Gastroesophageal sphincter (tissue), 3 donors: ENCODE data around the gene PDE4C.

Source experiments
- POLR2A ChIP-seq, 2 donors: fragments of 450-650 bp; IDR thresholded peaks; one replicate each; pipeline ENCODE4 v1.6.1; 2017; ENCODE audit warnings: antibody characterized with exemption in 2 of 2, mild to moderate bottlenecking in 2 of 2, moderate library complexity in 1 of 2
- TF ChIP-seq, protein P1 (sequence below), 4 experiments: fragments of 200-600 bp in 2 of 4; fragments of 450-650 bp in 2 of 4; sonication (generic) in 1 of 4; IDR thresholded peaks; one replicate each; pipeline ENCODE4 v1.5.1; 2017 to 2019; ENCODE audit warnings: antibody characterized with exemption in 4 of 4, mild to moderate bottlenecking in 2 of 4, moderate library complexity in 2 of 4

DNA sequence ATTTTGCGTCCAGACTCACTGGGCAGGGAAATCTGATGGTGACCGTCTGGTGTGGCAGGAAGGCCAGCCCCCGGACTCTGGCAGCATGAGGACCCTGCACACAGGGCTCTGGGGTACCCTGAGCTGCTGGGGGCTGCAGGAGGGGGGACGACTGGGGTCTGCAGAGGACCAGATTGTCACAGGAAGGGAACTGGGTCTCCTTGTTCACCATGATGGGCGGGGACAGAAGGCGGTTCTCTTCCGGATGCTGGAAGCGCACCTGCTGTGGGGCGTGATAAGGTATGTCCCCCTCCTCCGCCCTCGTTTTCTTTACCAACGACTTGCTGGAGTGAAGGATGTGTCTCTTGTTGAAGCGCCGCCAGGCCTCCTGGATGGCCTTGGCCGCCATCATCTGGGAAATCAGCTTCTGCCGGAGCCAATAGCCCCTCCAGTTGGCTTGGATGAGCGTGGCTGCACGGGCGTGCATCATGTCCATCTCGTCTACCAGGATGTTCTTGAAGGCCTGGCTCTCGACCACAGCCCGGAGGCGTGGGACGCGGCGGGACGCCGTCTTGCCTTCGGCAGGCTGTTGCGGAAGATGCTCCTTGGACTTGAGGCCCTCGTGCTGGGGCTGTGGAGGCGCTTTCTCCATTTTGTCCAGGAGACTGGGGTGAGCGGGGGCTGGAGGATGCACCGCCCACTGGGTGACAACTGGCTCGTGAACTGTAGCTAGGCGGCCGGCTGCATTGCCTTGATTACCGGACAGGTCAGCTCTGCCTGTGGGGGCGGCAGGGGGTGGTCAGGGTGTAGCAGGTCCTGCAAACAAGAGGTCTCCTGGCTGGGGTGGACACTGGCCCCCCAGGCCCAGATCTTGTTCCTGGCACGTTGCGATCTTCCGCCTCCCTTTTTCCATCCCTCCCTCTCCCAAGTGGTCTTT, 40.8 kb upstream of the PDE4C start:
- no peak for TF ChIP-seq POLR2A (IDR thresholded peaks at IDR 0.05)
- TF ChIP-seq, protein P1, sequence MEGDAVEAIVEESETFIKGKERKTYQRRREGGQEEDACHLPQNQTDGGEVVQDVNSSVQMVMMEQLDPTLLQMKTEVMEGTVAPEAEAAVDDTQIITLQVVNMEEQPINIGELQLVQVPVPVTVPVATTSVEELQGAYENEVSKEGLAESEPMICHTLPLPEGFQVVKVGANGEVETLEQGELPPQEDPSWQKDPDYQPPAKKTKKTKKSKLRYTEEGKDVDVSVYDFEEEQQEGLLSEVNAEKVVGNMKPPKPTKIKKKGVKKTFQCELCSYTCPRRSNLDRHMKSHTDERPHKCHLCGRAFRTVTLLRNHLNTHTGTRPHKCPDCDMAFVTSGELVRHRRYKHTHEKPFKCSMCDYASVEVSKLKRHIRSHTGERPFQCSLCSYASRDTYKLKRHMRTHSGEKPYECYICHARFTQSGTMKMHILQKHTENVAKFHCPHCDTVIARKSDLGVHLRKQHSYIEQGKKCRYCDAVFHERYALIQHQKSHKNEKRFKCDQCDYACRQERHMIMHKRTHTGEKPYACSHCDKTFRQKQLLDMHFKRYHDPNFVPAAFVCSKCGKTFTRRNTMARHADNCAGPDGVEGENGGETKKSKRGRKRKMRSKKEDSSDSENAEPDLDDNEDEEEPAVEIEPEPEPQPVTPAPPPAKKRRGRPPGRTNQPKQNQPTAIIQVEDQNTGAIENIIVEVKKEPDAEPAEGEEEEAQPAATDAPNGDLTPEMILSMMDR (IDR thresholded peaks at IDR 0.05), result no peak
